GM18520 (cell line): ENCODE measurements around the gene SCYL3.

Experiments used
- ATAC-seq: cut with Tn5 transposase; IDR thresholded peaks from one replicate; pipeline ENCODE4 v1.9.1; 2021; ENCODE audit not compliant: unreplicated experiment

SCYL3 gene

DNA sequence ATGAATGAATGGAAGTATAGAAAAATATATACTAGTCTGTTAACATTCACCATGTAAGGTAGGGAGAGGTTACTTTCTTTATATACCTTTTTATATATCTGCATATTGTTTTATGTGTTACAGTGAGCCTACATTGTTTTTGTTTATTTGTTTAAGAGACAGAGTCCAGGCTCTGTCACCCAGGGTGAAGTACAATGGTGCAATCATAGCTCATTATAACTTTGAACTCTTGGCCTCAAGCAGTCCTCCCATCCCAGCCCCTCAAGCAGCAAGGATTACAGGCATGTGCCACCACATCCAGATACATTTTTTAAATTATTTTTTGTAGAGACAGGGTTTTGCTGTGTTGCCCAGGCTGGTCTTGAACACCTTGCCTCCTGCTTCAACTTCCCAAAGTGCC, 7.4 kb upstream of the SCYL3 start:
- ATAC-seq: no peak

GRCh38 chr1:169900571-169900970, 6.9 kb upstream of the SCYL3 start:
- ATAC-seq: no peak

DNA sequence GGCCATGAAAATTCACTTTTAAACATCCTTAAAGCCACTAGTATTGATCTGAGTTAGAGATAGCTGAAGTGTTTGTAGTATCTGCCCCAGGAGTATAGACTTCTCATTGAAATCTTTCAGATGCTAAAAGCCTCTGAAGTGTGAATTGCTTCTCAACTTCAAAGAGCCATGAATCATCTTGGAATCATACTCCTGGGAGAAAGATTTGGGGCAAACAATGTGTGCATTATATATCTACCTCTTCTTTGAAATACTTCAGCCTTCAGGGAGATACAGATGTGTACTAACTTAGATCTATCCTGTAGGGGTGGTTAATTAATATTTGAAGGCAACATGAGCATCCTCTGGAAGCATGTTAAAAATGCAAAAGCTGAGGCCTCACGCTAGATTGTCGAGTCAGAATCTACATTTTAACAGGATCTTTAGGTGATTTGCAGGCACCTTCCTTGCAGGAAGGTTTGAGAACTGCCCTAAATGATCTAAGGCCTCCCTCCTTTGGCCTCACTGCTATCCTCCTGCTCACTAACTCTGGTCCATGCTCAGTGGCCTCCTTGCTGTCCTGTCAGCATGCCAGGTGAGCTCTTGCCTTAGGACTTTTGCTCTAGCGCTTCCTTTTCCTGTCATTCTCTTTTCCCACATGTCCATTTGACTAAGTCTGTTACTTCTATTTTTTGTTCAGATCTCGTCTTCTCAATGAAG, 6.0 kb upstream of the SCYL3 start:
- ATAC-seq: no peak

DNA sequence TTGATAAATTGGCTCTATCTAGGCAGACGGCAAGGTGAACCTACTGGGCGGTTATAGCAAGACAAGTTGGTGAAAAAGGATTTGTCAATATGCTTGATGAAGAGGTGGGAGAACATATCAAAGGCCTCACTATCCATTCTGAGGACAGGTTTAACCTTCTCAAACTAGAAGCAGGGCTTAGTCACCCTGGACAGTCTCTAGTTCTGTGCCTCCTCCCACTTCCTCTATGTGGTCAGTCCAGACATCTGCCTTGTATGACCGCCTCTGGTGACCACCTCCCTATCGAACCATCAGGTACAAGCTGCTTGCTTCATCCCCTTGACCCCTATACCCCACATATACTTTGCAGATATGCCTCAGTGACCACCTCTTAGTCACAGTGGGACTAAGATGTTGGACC, 2.3 kb upstream of the SCYL3 start:
- no peak for ATAC-seq

GRCh38 chr1:169894424-169895145, 889 bp upstream of the SCYL3 start:
- no peak for ATAC-seq

GRCh38 chr1:169892927-169893644, 610 bp downstream of the SCYL3 start:
- peak; percentile 16 for ATAC-seq

DNA sequence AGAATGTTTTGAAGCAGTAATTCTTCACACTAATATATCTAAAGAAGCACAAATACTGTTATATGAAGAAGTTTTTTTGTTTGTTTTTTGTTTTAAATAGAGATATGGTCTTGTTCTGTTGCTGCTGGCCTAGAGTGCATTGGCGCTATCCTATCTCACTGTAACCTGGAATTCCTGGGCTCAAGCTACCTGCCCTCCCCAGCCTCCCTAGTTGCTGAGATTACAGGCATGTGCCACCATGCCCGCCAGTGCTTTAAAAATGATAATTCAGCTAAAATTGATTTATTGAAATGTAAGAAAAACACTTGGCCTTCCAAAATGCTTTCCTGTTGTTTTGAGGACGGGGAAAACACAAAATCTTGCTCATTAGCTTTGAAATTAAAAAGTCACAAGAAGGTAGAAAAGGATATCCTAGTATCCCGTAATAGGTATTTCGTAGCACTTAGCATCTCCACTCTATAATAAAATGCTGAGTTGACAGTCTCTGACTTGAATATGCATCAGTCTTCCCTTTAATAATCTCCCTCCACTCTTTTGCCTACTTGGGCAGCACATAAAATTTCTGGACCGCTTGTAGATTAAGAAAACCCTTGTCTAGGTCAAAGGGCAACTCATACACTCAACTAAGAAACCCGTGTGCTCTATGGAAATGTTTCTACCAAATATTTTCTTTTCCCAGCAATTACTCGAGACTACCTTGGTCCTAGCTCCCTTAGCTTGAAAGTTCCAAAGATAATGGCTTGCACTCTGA, 1.3 kb downstream of the SCYL3 start:
- no peak for ATAC-seq

DNA sequence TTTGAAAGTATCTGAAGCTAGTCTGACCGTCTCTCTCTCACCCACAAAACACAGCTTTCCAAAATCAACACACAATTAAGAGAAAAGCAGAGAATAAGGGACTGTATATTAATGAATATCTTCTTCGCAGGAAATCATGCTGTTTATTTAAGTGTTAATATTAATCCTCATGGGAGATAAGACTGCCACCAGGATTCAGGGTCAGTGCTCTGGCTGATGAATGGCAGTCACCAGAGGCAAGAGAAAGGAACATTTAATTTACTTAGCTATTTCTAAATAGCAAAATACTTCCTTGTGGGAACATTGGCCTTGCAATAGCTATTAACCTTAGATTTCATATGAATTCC, 2.2 kb downstream of the SCYL3 start:
- no peak for ATAC-seq

GRCh38 chr1:169890761-169891538, 2.7 kb downstream of the SCYL3 start:
- ATAC-seq: no peak

DNA sequence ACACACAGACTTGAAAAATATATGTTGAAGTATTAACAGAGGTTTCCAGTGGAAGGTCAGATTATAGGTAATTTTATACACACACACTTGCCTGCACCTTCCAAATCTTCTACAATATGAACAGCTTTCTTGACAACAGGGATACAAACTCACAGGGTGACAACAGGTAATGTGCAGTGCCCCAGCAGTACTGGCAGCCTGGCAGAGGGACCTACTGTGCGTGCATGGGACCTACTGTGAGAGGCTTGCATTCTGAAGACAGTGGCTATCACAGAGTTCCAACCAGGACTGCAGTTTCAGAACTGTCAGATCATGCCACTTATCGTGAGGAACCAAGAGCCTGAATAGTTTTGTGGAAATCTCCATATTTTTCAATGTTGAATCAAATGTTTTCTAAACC, 3.8 kb downstream of the SCYL3 start:
- ATAC-seq: no peak

- ATAC-seq: no peak
Observed at GRCh38 chr1:169886931-169887330, 6.8 kb downstream of the SCYL3 start.

GRCh38 chr1:169886422-169886821, 7.3 kb downstream of the SCYL3 start:
- ATAC-seq: no peak

- ATAC-seq: no peak
Observed at GRCh38 chr1:169885207-169885606, 8.5 kb downstream of the SCYL3 start.

DNA sequence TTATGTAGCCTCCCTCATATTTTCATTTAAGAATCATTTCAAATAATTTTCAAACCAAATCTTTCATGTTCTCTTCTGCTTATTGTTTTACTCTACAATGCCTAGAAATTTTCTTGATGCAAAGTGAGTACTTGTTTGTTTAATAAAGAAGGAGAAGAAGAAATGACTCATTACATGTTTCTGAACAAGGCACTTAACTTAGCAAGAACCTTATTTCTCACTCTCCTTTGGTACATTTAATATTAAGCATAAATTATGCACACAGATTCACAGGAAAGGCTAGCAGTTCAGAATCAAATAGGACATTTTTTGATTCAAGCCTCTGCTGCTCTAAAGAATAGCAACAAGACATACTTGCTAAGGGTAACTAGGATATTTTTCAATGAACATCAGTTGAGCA, 9.1 kb downstream of the SCYL3 start:
- no peak for ATAC-seq

DNA sequence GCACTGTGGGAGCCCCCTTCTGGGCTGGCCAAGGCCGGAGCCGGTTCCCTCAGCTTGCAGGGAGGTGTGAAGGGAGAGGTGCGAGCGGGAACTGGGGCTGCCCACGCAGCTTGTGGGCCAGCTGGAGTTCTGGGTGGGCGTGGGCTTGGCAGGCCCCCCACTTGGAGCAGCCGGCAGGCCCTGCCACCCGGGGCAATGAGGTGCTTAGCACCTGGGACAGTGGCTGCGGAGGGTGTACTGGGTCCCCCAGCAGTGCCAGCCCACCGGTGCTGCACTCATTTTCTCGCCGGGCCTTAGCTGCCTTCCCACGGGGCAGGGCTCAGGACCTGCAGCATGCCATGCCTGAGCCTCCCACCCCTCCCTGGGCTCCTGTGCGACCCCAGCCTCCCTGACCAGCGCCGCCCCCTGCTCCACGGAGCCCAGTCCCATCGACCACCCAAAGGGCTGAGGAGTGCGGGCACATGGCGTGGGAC, 11.6 kb downstream of the SCYL3 start:
- ATAC-seq: no peak

- no peak for ATAC-seq
Observed at GRCh38 chr1:169879034-169879840, 14.5 kb downstream of the SCYL3 start.

DNA sequence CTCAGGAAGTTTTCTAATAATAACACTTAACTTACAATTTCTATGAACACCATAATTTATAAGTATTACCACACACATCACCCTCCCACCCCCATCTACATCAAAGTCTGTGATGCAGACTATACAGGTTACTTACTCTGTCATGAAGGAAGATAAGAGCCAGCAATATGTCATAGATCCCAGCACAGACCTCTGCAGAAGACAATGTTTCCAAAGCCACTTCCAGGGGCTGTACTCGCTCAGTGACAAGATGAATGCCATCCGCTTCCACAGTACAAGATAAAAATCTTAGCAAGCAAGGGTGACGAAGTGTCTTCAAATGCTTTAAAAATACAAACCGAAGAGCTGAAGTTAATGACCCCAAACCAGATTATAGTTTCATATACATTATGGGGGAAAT, 15.2 kb downstream of the SCYL3 start:
- no peak for ATAC-seq

DNA sequence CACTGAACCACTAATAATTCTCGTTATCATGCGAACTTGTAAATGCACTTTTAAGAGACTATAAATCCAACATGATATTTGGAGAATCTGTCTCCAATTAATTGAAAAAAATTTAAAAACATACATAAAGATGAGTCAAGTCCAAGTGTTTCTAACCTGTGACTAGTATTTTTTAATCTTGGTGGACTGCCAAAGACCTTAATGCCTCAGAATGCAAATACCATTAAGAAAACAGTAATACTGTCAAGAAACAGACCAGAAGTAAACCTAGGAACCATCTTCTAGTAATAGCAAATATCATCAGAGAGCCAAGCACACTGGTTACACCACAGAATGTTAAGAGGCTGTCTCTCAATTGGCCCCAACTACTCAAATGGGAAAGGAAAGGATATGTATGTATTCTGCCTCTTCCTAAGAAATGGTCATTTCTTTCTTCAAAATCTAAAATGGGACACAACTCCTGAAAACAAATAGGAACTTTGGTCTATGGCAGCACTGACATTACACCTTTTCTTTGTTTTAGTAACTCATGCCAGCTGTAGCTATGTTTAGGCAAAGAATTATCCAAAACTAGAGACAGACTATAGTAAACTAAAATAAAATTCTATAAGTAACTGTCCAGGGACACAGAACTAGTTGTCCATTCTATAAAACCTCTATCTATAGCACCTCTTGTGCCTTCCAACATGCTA, 15.8 kb downstream of the SCYL3 start:
- ATAC-seq: no peak

- ATAC-seq: no peak
Observed at GRCh38 chr1:169874229-169874628, 19.5 kb downstream of the SCYL3 start.
